ENCODE results near the gene TRIOBP.

- TF ChIP-seq CTCF (IDR thresholded peaks at IDR 0.05) (peak; percentile 5 to 40 (median 21)), POLR2A (IDR thresholded peaks at IDR 0.05; ENCODE audit: low read depth) (no peak), POLR2AphosphoS5 (IDR thresholded peaks at IDR 0.05) (no peak), EP300 (IDR thresholded peaks at IDR 0.05) (no peak)
Observed at GRCh38 chr22:37734964-37735451, 38.2 kb downstream of the TRIOBP start.
